Stomach (tissue), 9 donors: Measurements from ENCODE around the gene HTR1D. TPM values are rescaled to one million over a fixed set of nuclear protein-coding genes. Genes with fewer than 3 reads are reported as not detected.
A peak's percentile ranks its signal among the peaks of the same experiment; 100 is the strongest.

Experiments used
- DNase-seq, 2 donors: peaks; one replicate each; pipeline versions ENCODE4 v3.0.0 to v3.0.0-alpha.2; 2013 to 2019
- H3K27ac ChIP-seq, 5 donors: fragments of 200-600 bp in 4 of 5; sonication (generic) in 4 of 5; one replicate each; pipeline ENCODE4 v1.5.1; 2013 to 2019; ENCODE audit warnings: mild to moderate bottlenecking in 1 of 5, moderate library complexity in 1 of 5
- H3K27me3 ChIP-seq, 3 donors: fragments of 200-600 bp; sonication (generic); one replicate each; pipeline ENCODE4 v1.5.1; 2017 to 2019; ENCODE audit warnings: mixed run types in 1 of 3
- H3K36me3 ChIP-seq, 4 donors: fragments of 200-600 bp; sonication (generic); 1 replicate in 3 of 4; 2 replicates in 1 of 4; pipeline ENCODE4 v1.5.1; 2016 to 2019
- H3K4me1 ChIP-seq, 4 donors: fragments of 200-600 bp; sonication (generic); one replicate each; pipeline ENCODE4 v1.5.1; 2016 to 2019
- H3K4me3 ChIP-seq, 4 donors: fragments of 200-600 bp; sonication (generic) in 3 of 4; one replicate each; pipeline ENCODE4 v1.5.1; 2016 to 2019; ENCODE audit warnings: mild to moderate bottlenecking in 1 of 4
- H3K9me3 ChIP-seq, 4 donors: fragments of 200-600 bp; sonication (generic); one replicate each; pipeline ENCODE4 v1.5.1; 2016 to 2019
- EP300 ChIP-seq: sonication (generic); formaldehyde crosslinking; IDR thresholded peaks from one replicate; pipeline ENCODE4 v1.6.1; 2017; ENCODE audit warnings: antibody characterized with exemption
- POLR2A ChIP-seq, 4 donors: fragments of 450-650 bp; IDR thresholded peaks; one replicate each; pipeline ENCODE4 v1.6.1; 2016; ENCODE audit warnings: antibody characterized with exemption in 4 of 4, control low read depth in 2 of 4, mild to moderate bottlenecking in 1 of 4, moderate library complexity in 1 of 4
- POLR2AphosphoS5 ChIP-seq, 3 donors: sonication (generic); formaldehyde crosslinking; IDR thresholded peaks; one replicate each; pipeline ENCODE4 v1.6.1; 2016; ENCODE audit warnings: antibody characterized with exemption in 3 of 3
- WGBS, 5 donors: extraction: QIAGEN DNeasy Blood & Tissue Kit in 3 of 5; methylation state at CpG; one replicate each; pipeline versions ENCODE4 v1.1.5 to v1.1.7; 2013 to 2018; 5-methylcytosine and 5-hydroxymethylcytosine counted together
- intact Hi-C: fragments of 100-400 bp; cut with DNase I; formaldehyde crosslinking; loops from one replicate; pipeline ENCODE4 v1.15.1; 2023; ENCODE audit warnings: low total_unique reads
- polyA plus RNA-seq, 3 donors: library from polyadenylated mRNA; stranded (reverse); fragments of 200-250 nt; gene quantifications; one replicate each; pipeline ENCODE4 v1.2.3, GENCODE V29; 2013
- total RNA-seq, 5 donors: library from RNA; depleted of rRNA; stranded (reverse); fragments of >200 nt; gene quantifications; one replicate each; pipeline versions ENCODE4 v1.1.0 to v1.2.3, GENCODE V29; 2014 to 2016
- TF ChIP-seq, protein P1 (sequence below), 7 experiments: fragments of 450-650 bp in 4 of 7; fragments of 200-600 bp in 3 of 7; sonication (generic) in 3 of 7; IDR thresholded peaks; one replicate each; pipeline ENCODE4 v1.5.1; 2016 to 2019; ENCODE audit warnings: antibody characterized with exemption in 7 of 7, control low read depth in 2 of 7, mild to moderate bottlenecking in 1 of 7
- donor health status: healthy with polysubstance abuse.
- donor health status: Bipolar disorder and iron deficiency.
- donor health status: healthy.

Gene HTR1D
- total and polyA plus RNA-seq, 8 donors = 0.19 to 0.58 TPM; not detected in 6

DNA sequence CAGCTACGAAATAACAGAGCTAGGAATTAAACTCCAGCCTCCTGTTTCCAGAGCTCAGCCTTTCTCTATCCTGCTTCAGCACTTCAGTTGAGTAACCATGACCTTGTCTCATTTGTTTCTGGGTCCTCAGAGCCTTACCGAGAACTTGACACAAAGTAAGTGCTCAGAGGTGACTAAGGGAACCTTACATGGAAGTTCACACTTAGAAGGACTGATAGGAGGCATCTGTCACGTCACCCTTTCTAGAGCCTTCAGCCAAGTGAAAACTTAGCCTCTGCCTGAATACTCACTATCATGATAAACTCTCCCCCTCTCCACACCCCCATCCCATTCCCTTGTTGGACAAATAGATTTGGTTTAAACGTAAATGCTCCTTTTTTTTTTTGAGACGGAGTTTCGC is 38.9 kb downstream of the HTR1D start:
- H3K27me3 ChIP-seq = no peaks in the 10 kb centered on the region
- whole genome bisulfite sequencing, 5 donors = 74 to 90% (median 81%) methylated on average over 6 of the region's 6 CpGs
- DNase-seq = no peak
- no peaks in the 10 kb centered on the region for H3K36me3 ChIP-seq
- TF ChIP-seq POLR2A (IDR thresholded peaks at IDR 0.05) (no peak), POLR2AphosphoS5 (IDR thresholded peaks at IDR 0.05) (no peak), EP300 (no peak)
- TF ChIP-seq, protein P1, sequence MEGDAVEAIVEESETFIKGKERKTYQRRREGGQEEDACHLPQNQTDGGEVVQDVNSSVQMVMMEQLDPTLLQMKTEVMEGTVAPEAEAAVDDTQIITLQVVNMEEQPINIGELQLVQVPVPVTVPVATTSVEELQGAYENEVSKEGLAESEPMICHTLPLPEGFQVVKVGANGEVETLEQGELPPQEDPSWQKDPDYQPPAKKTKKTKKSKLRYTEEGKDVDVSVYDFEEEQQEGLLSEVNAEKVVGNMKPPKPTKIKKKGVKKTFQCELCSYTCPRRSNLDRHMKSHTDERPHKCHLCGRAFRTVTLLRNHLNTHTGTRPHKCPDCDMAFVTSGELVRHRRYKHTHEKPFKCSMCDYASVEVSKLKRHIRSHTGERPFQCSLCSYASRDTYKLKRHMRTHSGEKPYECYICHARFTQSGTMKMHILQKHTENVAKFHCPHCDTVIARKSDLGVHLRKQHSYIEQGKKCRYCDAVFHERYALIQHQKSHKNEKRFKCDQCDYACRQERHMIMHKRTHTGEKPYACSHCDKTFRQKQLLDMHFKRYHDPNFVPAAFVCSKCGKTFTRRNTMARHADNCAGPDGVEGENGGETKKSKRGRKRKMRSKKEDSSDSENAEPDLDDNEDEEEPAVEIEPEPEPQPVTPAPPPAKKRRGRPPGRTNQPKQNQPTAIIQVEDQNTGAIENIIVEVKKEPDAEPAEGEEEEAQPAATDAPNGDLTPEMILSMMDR (IDR thresholded peaks at IDR 0.05) = no peak
- intact Hi-C loops = no loop called here
- peak overlapping the region in 4 of 5 donors; percentile 78 to 91 (median 83) for H3K27ac ChIP-seq
- H3K9me3 ChIP-seq = no peaks in the 10 kb centered on the region
- peaks cover 10 to 33% (median 22%) of the 10 kb centered on the region in 4 donors for H3K4me1 ChIP-seq
- peak overlapping the region in 2 of 4 donors; percentile 61 to 62 for H3K4me3 ChIP-seq

DNA sequence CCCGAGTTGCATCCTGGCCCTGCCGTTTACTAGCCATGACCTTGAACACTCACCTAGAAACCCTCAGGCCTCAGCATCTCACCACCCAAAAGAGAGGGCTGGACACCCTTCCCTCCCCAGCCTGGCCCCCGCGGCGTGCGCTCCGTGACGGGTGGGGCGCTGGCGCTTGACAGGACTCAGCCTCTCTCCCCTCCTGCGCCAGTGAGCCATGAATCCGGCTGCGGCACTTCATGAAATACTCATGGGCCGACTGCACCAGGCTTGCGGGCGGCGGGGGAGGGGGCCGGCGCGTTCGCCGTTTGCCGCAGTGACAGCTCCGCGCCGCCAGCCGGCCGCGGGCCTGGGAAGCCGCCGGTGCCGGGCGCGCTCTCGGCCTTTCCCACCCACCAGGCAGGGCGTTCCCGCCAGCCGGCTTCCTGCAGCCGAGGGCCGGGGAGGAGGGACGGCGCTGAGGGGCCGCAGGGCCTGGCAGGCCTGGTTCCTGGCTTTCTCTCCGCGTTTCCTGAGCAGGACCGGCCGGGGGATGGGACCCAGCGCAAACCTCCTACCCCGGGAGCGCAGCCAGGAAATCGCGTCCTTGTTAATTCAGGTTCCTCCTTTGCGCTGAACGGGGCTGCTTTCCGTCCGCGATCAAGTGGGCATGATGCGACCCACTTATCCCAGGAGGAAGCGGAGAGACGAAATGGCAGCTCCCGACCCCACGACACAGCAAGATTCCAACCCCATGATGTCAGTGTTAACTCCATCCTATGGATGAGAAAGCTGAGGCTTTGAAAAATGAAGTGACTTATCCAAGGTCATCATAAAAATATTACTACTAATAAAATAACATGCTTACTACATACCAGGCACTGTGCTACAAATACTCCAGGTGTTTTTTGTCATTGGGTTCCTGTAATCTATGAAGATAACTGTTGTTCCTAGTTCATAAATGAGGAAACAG is 39.6 kb downstream of the HTR1D start:
- Histone ChIP-seq H3K4me3 (peak overlapping the region; percentile 49 to 62 (median 57)), H3K9me3 (no peaks in the 10 kb centered on the region), H3K27ac (peak overlapping the region; percentile 49 to 91 (median 83)), H3K27me3 (no peaks in the 10 kb centered on the region), H3K36me3 (no peaks in the 10 kb centered on the region), H3K4me1 (peaks cover 10 to 33% (median 22%) of the 10 kb centered on the region in 4 donors)
- WGBS, 5 donors = 1 to 3% (median 1%) methylated on average over 14 to 62 of the region's 62 CpGs
- peak; percentile 15 to 55 (median 46) for TF ChIP-seq POLR2AphosphoS5 (IDR thresholded peaks at IDR 0.05)
- TF ChIP-seq POLR2A (IDR thresholded peaks at IDR 0.05) = no peak
- TF ChIP-seq, protein P1 (IDR thresholded peaks at IDR 0.05) = peak in 1 of 7 experiments; percentile 25
- TF ChIP-seq EP300 = no peak
- intact Hi-C loops = no loop called here
- DNase-seq = peak; percentile 64 to 94

DNA sequence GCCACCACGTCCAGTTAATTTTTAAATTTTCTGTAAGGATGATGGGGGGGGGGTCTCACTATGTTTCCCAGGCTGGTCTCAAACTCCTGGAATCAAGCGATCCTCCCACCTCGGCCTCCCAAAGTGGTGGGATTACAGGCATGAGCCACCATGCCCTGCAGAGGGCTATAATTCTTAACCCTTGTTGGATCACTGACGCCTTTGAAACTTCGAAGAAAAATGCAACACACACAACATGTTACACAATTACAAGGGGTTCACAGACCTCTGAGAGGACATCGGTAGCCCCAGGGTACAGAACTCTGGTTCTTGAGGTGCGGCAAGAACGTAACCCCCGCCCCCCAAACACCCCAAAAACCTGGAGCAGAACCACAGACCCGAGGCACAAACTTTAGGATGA is 40.3 kb downstream of the HTR1D start:
- TF ChIP-seq POLR2A (IDR thresholded peaks at IDR 0.05) (no peak), POLR2AphosphoS5 (IDR thresholded peaks at IDR 0.05) (no peak), EP300 (no peak)
- TF ChIP-seq, protein P1 (IDR thresholded peaks at IDR 0.05) = no peak
- Histone ChIP-seq H3K4me3 (peak overlapping the region; percentile 49 to 62 (median 57)), H3K4me1 (peaks cover 10 to 33% (median 22%) of the 10 kb centered on the region in 4 donors), H3K27me3 (no peaks in the 10 kb centered on the region), H3K27ac (peak overlapping the region; percentile 49 to 91 (median 83)), H3K9me3 (no peaks in the 10 kb centered on the region), H3K36me3 (no peaks in the 10 kb centered on the region)
- 44 to 65% (median 56%) methylated on average over 9 to 10 of the region's 10 CpGs for WGBS, 5 donors
- intact Hi-C loops = no loop called here
- no peak for DNase-seq

DNA sequence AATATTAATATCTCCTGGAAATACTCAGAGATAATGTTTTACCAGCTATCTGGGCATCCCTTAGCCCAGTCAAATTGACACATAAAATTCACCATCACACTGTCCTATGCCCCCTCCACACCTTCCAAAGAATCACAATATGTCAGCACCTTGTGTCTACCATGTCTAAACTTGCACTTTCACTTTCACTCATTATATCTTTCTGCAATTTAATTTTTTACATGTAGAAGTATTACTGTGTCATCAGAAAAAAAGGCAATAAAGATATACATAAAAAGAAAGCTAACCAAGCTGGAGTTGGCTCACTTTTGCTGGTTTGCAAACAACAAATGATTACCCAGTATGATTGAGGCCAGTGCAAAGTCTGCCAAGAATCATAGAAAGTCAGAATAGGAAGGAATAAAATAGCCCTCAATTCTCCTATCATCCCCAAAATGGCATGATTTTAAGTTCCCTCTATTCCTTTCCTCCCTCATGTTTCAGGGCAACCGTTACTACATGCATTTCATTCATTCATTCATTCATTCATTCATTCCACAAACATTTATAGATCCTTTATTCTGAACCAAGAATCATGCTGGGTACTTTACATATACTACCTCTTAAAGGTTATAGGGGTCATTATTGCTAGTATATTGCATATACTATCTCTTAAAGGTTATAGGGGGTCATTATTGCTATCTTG is 42.7 kb downstream of the HTR1D start:
- Histone ChIP-seq H3K4me1 (peaks cover 10 to 40% (median 24%) of the 10 kb centered on the region in 4 donors), H3K27me3 (no peaks in the 10 kb centered on the region), H3K9me3 (no peaks in the 10 kb centered on the region), H3K36me3 (no peaks in the 10 kb centered on the region), H3K4me3 (no peak overlapping the region), H3K27ac (no peak overlapping the region)
- TF ChIP-seq POLR2AphosphoS5 (IDR thresholded peaks at IDR 0.05) (no peak), EP300 (no peak), POLR2A (IDR thresholded peaks at IDR 0.05) (no peak)
- TF ChIP-seq, protein P1 (IDR thresholded peaks at IDR 0.05) = no peak
- intact Hi-C loops = no loop called here
- no peak for DNase-seq
- WGBS, 5 donors = 24 to 47% (median 39%) methylated on average over 1 of the region's 1 CpG
